ENCODE results near the gene PDE2A. TPM values are rescaled to one million over a fixed set of nuclear protein-coding genes. Genes with fewer than 3 reads are reported as not detected.

Gene PDE2A
- polyA plus RNA-seq, 1 experiment = 0.64 TPM

GRCh38 chr11:72655896-72656464 lies 18.2 kb downstream of the PDE2A start:
- TF ChIP-seq, protein P1, sequence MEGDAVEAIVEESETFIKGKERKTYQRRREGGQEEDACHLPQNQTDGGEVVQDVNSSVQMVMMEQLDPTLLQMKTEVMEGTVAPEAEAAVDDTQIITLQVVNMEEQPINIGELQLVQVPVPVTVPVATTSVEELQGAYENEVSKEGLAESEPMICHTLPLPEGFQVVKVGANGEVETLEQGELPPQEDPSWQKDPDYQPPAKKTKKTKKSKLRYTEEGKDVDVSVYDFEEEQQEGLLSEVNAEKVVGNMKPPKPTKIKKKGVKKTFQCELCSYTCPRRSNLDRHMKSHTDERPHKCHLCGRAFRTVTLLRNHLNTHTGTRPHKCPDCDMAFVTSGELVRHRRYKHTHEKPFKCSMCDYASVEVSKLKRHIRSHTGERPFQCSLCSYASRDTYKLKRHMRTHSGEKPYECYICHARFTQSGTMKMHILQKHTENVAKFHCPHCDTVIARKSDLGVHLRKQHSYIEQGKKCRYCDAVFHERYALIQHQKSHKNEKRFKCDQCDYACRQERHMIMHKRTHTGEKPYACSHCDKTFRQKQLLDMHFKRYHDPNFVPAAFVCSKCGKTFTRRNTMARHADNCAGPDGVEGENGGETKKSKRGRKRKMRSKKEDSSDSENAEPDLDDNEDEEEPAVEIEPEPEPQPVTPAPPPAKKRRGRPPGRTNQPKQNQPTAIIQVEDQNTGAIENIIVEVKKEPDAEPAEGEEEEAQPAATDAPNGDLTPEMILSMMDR (IDR thresholded peaks at IDR 0.05; ENCODE audit: insufficient read depth, low read depth, low read length) = no peak
- no peak for DNase-seq (ENCODE audit: low read depth)
- Histone ChIP-seq H3K36me3 (ENCODE audit: control insufficient read depth, insufficient read depth, low read length) (no peaks in the 10 kb centered on the region), H3K27me3 (ENCODE audit: control insufficient read depth, insufficient read depth, low read length) (peaks cover 26% of the 10 kb centered on the region), H3K4me3 (ENCODE audit: low read depth, low read length) (no peak overlapping the region)
- POLR2A ChIA-PET = no interaction called here
- CTCF ChIA-PET = no interaction called here

DNA sequence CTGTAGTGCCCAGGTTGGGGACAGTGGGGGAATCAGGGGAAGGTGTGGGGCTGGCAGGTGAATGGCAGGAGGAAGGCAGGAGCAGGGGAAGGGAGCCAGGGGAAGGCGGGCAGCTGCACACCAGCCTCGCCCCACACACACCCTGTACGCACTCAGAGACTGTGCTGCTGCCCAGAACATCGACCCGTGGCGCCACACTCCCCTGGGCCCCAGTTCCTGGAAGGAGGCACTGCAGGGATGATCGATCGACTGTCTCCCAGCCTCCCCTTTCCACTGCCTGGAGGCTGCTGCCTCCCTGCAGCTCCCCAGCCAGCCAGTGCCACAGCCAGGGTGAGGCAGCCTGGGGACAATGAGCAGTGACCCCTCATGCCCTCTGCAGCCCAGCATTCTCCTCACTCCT lies 19.2 kb downstream of the PDE2A start:
- CTCF ChIA-PET = interaction anchor here (1.6 kb wide), 1 partner anchor 11 kb away, joined by 6 read pairs; no protein-coding TSS in a partner anchor
- DNase-seq (ENCODE audit: low read depth) = no peak
- Histone ChIP-seq H3K36me3 (ENCODE audit: control insufficient read depth, insufficient read depth, low read length) (no peaks in the 10 kb centered on the region), H3K4me3 (ENCODE audit: low read depth, low read length) (no peak overlapping the region), H3K27me3 (ENCODE audit: control insufficient read depth, insufficient read depth, low read length) (peaks cover 21% of the 10 kb centered on the region)
- TF ChIP-seq, protein P1 (IDR thresholded peaks at IDR 0.05; ENCODE audit: insufficient read depth, low read depth, low read length) = no peak
- POLR2A ChIA-PET = no interaction called here

- H3K27me3 ChIP-seq (ENCODE audit: control insufficient read depth, insufficient read depth, low read length) = peaks cover 17% of the 10 kb centered on the region
- H3K4me3 ChIP-seq (ENCODE audit: low read depth, low read length) = no peak overlapping the region
- no peak for DNase-seq (ENCODE audit: low read depth)
- ChIA-PET POLR2A (no interaction called here), CTCF (interaction anchor here (0.6 to 1.6 kb wide), 2 partner anchors 10 to 368 kb away, joined by 3 to 6 read pairs; no protein-coding TSS in a partner anchor)
- TF ChIP-seq, protein P1 (IDR thresholded peaks at IDR 0.05; ENCODE audit: insufficient read depth, low read depth, low read length) = no peak
- no peaks in the 10 kb centered on the region for H3K36me3 ChIP-seq (ENCODE audit: control insufficient read depth, insufficient read depth, low read length)
These were observed 20.6 kb downstream of the PDE2A start for GRCh38 chr11:72653649-72654048.

GRCh38 chr11:72652873-72653630 lies 21.2 kb downstream of the PDE2A start:
- Histone ChIP-seq H3K27me3 (ENCODE audit: control insufficient read depth, insufficient read depth, low read length) (peaks cover 17% of the 10 kb centered on the region), H3K4me3 (ENCODE audit: low read depth, low read length) (no peak overlapping the region), H3K36me3 (ENCODE audit: control insufficient read depth, insufficient read depth, low read length) (no peaks in the 10 kb centered on the region)
- ChIA-PET POLR2A (no interaction called here), CTCF (interaction anchor here (0.6 to 1.6 kb wide), 2 partner anchors 10 to 367 kb away, joined by 3 to 6 read pairs; no protein-coding TSS in a partner anchor)
- TF ChIP-seq, protein P1 (IDR thresholded peaks at IDR 0.05; ENCODE audit: insufficient read depth, low read depth, low read length) = no peak
- no peak for DNase-seq (ENCODE audit: low read depth)

DNA sequence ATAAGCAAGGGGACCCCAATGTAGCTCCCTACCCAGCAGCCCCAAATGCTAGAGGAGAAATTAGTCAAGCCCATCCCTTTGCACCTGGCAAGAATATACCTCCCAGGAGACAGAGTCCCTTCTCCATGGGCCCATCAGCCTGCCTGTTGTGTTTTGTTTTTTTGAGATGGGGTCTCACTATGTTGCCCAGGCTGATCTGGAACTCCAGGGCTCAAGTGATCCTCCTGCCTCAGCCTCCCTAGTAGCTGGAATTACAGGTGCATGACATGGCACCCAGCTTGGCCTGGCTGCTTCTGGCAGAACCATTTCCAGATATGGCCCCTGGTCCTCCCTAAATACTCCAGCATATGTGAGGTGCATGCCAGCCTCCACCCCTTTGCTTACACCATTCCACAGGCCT lies 22.1 kb downstream of the PDE2A start:
- no peaks in the 10 kb centered on the region for H3K36me3 ChIP-seq (ENCODE audit: control insufficient read depth, insufficient read depth, low read length)
- DNase-seq (ENCODE audit: low read depth) = no peak
- TF ChIP-seq, protein P1 (IDR thresholded peaks at IDR 0.05; ENCODE audit: insufficient read depth, low read depth, low read length) = no peak
- POLR2A ChIA-PET = no interaction called here
- no peak overlapping the region for H3K4me3 ChIP-seq (ENCODE audit: low read depth, low read length)
- H3K27me3 ChIP-seq (ENCODE audit: control insufficient read depth, insufficient read depth, low read length) = peaks cover 17% of the 10 kb centered on the region
- CTCF ChIA-PET = no interaction called here

Measured in BJ (cell line).